Measurements from ENCODE around the gene CLN6.
"Not testable (repeated sequence)": the region's sequence is repeated elsewhere in the genome, so short reads cannot be mapped to it uniquely, and the experiment has no call there.

Gene CLN6

DNA sequence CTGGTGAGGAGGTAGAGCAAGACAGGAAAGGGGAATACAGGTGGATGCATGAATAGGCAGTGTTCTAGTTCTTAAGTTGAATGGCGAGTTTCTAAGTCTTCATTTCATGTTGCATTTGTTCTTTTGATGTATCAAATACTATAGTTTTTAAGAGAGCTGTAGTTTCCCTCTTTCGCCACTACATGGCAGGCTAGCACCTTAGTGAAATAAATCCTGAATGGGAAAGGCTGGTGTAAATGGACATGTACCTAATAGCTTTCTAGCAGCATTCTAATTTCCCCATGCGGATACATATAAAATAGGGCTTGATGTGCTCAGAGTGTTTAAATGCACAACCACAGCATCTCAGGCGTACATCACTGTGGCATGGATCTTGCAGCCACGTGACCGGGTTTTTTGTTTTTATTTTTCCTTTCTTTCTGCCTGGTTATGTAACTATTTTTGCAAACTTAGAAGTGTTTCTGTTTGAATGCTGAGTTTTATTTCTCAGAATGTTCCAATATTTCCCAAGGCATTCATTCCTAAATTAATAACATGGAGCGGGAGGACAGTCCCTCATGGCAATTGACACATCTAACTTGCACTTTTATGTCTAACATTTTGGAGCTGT is 23.5 kb upstream of the CLN6 start:
- H3K27ac ChIP-seq, result no peak overlapping the region
- TF ChIP-seq, protein P1, sequence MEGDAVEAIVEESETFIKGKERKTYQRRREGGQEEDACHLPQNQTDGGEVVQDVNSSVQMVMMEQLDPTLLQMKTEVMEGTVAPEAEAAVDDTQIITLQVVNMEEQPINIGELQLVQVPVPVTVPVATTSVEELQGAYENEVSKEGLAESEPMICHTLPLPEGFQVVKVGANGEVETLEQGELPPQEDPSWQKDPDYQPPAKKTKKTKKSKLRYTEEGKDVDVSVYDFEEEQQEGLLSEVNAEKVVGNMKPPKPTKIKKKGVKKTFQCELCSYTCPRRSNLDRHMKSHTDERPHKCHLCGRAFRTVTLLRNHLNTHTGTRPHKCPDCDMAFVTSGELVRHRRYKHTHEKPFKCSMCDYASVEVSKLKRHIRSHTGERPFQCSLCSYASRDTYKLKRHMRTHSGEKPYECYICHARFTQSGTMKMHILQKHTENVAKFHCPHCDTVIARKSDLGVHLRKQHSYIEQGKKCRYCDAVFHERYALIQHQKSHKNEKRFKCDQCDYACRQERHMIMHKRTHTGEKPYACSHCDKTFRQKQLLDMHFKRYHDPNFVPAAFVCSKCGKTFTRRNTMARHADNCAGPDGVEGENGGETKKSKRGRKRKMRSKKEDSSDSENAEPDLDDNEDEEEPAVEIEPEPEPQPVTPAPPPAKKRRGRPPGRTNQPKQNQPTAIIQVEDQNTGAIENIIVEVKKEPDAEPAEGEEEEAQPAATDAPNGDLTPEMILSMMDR (conservative IDR thresholded peaks at IDR 0.05), result peak; percentile 94

DNA sequence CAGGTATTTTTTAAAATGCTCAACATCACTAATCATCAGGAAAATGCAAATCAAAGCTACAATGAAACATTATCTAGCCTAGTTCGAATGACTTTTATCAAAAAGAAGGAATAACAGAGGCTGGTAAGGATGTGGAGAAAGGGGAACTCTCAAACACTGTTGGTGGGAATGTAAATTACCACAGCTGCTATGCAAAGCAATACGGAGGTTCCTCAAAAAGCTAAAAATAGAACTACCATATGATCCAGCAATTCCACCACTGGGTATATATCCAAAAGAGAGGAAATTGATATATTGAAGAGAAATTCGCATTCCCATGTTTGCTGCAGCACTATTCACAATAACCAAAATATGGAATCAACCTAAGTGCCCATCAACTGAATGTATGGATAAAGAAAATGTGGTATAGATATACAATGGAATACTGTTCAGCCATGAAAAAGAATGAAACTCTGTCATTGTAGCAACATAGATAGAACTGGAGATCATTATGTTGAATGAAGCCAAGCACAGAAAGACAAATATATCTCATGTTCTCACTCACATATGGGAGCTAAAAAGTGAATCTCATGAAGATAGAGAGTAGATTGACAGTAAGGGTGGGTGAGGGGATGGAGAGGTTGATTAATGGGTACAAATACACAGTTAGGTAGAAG is 19.7 kb upstream of the CLN6 start:
- no peak overlapping the region for H3K27ac ChIP-seq
- TF ChIP-seq, protein P1 (conservative IDR thresholded peaks at IDR 0.05), result no peak

DNA sequence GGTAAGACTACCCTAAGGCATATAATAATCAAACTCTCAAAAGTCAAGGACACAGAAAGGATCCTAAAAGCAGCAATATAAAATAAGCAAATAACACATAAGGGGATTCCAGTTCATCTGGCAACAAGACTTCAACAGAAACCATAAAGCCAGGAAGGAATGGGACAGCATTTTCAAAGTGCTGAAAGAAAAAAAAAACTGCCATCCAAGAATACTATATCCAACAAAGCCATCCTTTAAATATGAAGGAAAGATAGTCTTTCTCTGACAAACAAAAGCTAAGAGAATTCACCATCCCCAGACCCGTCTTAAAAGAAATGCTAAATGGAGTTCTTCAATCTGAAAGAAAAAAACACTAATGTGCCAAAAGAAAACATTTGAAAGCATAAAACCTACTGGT is 14.7 kb upstream of the CLN6 start:
- TF ChIP-seq, protein P1 (conservative IDR thresholded peaks at IDR 0.05), result no peak
- H3K27ac ChIP-seq, result no peak overlapping the region

DNA sequence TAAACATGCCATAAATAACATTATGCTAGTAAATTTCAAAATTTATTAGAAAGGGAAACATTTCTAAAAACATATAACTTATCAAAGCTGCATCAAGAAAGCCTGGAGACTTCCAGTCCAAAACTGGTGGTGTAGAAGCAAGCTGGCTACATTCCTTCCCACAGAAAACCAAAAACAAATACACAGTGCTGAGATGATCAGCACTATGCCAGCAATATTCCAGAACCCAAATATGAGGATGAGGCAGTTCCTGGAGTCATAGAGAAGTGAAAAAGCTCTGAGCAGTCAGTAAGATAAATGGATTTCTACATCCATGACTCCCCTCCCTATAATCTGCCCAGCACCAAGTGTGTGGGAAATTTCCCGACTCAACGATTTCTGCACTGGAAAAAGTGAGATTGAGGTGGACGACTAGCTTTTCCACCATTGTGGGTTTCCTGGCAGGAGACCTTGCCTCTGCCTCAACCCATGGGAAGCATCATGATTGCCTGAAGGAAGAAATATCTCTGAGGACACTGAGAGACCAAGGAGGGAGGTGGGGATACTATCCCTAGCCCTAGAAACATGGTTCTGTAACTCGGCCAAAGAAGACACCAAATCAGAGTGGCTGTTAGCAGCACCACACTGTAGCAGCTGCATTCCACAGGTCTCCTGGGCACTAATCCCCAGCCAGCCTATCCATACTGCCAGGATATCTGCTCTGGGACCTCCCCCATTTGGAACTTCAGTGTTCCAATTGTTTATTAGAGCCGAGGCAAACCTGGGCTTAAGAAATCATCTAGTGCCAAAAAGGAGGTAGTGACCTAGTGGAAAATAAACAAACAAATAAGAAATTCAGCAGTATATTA is 11.8 kb upstream of the CLN6 start:
- TF ChIP-seq, protein P1 (conservative IDR thresholded peaks at IDR 0.05), result no peak
- H3K27ac ChIP-seq, result no peak overlapping the region

DNA sequence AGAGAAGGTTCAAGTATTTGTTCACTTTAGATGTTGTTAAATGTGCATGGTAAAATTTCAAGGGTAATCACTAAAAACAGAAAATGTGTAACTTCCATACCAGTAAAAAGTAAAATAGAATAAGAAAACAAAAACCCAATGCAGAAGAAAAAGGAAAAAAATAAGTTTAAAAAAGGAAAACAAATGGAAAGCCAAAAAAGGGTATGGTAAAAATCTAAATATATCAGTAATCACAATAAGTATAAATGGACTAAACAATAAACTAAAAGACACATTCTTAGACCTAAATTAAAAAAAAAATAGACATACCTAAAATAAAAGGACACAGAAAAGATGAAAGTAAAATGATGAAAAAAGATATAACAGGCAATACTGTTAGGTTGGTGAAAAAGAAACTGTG is 9.5 kb upstream of the CLN6 start:
- H3K27ac ChIP-seq, result no peak overlapping the region
- TF ChIP-seq, protein P1 (conservative IDR thresholded peaks at IDR 0.05), result no peak

DNA sequence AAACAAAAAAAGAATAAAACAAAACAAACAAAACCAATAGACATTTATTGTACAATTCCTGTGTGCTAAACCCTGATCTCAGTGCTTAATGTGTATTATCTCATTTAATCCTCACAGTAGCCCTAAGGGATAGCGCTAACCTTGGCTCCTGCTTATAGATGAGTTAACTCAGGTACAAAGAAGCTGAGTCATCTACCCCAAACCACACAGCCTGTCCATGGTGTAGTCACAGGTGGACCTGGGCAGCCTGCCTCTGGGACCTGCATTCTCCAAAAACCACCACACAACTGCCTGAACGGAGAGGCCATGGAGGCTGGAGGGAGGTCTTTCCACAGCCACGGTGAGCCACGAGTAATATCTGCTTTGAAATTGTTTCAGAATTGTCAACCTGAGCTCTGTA is 5.5 kb upstream of the CLN6 start:
- TF ChIP-seq, protein P1 (conservative IDR thresholded peaks at IDR 0.05), result no peak
- H3K27ac ChIP-seq, result no peak overlapping the region

DNA sequence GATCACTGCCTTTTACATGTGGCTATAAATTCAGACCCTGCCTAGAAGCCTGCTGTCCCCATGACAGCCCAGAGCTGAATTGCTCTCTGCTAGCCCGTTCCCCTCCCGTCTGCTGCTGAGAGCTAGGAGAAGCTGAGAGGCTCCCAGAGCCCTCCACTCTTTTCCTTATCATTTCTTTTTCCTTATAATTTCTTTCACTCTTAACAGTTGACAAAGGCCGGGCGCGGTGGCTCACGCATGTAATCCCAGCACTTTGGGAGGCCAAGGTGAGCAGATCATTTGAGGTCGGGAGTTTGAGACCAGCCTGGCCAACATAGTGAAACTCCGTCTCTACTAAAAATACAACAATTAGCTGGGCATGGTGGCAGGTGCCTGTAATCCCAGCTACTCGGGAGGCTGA is 5.0 kb upstream of the CLN6 start:
- not testable (repeated sequence) for H3K27ac ChIP-seq

Measured in VCaP (cell line).